NCI-H146 treated with DMSO at 0.1 percent for 48 hours (cell line): ENCODE data around the gene ATP13A1.
"Not testable (repeated sequence)": the region's sequence is repeated elsewhere in the genome, so short reads cannot be mapped to it uniquely, and the experiment has no call there.

Experiments used
- DNase-seq: peaks from one replicate; lab custom pipeline; 2025; ENCODE audit not compliant: unreplicated experiment; lab: John Stamatoyannopoulos, UW

Gene ATP13A1

DNA sequence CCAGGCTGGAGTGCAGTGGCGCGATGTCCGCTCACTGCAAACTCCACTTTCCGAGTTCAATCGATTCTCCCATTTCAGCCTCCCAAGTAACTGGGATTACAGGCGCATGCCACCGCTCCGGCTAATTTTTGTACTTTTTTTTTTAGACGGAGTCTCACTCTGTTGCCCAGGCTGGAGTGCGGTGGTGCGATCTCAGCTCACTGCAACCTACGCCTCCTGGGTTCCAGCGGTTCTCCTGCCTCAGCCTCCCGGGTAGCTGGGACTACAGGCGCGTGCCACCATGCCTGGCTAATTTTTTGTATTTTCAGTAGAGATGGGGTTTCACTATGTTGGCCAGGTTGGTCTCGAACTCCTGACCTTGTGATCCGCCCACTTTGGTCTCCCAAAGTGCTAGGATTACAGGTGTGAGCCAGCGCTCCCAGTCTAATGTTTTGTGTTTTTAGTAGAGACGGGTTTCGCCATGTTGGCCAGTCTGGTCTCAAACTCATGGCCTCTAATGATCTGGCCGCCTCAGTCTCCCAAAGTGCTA lies 2.0 kb upstream of the ATP13A1 start:
- not testable (repeated sequence) for DNase-seq

DNA sequence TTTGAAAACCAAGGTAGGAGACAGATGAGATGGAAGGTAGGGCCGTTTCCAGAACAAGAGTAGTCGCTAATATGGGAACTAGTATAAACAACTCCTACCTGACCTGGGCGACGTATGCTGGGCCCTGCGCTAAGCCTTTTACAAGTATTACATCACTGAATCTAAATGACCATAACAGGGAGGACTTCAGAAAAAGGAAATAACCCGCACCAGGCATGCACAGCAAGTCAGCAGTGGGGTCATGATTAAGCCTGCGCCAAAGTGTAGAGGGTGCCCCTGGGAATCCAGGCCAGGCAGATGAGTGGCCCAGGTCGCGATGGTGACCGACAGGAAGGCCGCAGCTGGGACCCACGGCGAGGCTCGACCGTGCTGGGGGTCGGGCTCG lies 613 bp downstream of the ATP13A1 start:
- no peak for DNase-seq

DNA sequence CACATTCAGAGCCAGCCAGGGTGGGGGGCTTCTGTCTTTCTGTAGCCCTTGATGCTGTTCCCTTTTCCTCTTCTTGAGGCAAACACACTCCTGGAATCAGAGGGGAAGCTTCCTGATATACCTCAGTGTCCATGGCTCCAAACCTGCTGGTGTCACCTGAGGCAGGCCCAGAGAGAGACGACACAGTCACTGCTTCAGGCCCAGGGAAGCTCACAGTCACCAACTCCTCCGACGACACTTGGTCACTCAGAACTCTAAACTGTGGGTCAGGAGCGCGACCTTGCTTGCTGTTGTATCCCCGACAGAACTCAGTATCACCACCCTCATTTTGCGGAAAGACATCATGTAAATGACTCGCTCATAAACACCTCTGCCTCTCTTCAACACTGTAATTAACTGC lies 1.1 kb downstream of the ATP13A1 start:
- DNase-seq, result no peak

DNA sequence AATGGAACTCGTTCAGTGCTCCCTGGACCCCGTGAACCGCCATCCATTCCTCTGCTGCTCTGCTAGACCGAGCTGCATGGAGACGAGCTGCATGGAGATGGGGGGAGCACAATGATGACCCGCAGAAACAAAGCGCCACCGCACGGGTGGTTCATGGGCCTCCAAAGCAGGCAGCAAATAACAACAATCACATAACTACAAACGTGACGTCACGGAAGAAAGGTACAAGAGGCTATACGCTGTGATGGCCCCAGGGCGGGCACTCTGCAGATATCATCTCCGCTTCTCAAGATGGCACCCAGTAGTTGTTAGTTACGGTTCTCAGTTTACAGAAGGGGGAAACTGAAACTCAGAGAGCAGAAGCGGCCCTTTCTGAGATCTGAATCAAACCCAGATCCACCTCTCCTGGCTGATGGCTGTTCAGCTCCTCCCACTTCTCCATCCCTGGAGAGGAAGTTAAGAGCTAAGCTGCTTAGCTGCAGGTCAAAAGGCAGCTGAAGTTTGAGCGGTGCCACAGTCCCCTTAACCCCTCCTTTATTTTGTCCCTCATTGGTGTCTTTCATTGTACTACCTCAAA lies 1.7 kb downstream of the ATP13A1 start:
- no peak for DNase-seq

DNA sequence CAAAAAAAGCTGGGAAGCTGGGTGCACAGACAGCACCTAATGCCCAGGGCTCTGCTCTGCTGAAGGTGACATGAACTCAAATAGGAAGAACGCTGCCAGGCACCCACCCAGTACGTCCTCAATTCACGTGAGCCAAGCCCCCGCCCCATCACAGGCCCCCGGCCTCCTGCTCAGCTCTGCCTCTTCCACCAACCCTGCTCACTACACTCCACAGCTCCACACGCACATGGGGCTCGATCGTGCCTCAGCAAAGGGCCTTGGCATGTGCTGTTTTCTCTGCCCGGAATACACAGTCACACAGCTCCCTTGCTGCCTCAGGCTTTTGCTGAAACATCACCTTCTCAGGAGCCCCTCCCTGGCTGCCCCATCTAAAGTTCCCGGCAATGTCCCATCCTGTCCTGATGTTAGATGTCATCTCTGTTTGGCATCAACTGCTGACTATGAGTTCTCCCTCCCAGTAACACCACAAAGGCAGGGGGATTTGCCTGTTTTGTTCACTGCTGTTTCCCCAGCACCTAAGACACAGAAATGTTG lies 2.3 kb downstream of the ATP13A1 start:
- DNase-seq, result no peak

DNA sequence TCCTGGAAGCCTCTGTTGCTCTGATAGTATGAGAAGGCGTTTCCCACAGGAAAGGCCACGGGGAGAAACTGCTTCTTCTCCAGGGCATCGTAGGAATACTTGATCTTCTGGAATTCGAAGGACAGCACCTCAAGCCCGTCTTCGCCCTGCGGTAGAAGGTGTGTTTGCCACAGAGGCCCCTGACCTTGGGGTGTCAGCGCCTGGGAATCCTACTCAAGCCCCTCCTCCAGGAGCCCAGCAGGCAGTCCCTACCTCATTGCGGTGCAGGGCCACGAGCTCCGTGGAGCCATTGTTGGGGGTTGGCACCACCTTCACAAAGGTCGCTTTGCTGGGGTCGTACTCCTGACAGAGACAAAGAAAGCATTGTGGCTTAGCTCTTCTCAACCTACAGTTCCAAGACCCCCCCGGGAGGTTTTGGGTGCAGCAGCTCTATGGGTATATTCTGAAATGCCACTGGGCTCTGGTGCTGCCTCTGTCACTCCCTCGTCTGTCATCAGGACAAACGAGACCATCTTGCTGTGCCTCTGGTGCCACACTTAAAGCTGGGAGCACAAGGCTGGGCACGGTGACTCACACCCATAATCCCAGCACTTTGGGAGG lies 3.7 kb downstream of the ATP13A1 start:
- no peak for DNase-seq

DNA sequence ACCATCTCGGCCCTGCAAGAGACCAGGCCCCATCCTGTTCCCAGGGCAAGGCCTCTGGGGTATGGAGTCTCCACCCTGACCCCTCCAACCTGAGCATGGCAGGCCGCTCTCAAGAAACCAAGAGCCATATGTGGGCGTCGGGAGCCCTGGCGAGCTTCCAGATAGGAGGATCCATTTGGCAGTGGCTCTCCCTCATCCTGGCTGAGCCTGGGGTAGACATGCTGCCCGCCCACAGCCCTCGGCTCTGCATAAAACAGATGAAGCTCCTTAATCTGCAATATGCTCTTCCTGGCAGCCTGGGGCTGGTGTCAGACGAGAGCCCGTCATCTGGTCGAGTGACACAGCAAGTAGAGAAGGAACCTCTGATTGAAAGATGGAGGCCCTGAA lies 6.1 kb downstream of the ATP13A1 start:
- DNase-seq, result no peak

DNA sequence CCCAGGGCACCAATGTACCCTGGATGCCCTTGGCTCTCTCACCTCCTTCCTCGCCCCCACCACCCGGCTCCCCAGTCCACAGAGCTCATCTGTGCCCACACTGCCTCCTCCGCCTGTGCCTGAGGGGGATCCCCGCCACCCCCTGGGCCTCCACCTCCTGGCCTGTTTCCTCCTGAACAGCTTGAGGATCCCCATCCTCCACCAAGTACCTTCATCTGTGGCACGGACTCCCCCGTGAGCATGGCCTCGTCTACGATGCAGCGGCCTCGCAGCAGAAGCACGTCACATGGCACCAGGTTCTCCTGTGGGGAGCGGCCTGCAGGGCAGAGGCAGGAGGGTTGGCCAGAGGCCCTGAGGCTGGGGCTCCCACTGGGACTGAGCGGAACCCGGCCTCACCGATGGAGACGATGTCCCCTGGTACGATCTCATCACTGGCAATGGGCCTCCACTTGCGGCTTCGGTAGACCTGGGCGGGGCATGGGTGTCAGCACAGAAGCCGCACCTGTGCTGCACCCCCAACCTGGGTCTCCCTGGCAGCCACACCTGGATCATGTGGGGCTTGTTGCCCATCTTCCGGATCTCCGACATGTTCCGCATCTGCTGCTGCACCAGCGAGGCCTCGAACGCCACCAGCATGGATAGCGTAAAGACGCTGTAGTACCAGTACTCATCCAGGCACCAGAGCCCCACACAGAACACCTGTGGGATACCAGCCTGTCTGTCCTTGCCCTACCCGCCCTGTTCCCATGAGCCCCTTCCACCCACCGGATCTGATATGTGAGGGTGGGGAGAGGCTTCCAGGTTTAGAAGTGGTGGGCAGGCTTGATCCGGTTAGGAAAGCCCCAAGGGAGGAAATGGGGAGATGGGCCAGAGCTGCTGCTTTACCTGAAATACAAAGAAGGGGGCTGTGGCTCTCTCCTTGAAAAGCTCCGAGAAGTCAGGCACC lies 6.8 kb downstream of the ATP13A1 start:
- no peak for DNase-seq

DNA sequence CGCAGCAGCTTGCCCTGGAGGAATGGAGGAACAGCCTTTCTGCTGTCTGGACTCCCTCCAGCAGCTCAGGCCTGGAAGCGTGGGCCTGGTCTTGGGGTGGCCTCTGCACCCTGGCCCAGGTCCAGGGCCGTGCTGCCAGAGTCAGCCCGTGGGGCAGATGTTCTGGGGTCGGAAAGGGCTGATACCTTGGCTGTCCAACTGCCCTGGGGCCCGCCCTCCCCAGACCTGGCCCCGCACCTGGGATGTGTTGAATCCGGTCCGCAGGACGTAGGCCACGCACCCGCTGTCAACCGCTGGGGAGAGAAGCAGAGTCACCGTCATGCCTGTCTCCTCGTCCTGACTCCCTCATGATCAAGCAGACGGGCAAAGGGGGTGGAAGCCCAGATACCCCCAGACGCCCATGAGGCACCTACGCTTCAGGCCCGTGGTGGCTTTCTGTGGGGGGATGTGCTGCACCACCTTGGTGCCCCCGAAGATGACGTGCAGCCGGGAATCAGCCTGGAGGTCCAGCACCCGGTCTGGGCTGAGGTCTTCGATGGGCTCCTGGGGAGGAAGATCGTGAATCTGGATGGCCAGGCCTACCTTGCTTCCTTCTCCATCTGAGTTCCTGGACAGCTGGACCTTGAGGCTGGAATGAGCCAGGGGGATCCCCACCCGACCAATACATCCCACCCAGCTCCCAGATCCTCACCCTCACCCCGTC lies 7.7 kb downstream of the ATP13A1 start:
- DNase-seq, result no peak

DNA sequence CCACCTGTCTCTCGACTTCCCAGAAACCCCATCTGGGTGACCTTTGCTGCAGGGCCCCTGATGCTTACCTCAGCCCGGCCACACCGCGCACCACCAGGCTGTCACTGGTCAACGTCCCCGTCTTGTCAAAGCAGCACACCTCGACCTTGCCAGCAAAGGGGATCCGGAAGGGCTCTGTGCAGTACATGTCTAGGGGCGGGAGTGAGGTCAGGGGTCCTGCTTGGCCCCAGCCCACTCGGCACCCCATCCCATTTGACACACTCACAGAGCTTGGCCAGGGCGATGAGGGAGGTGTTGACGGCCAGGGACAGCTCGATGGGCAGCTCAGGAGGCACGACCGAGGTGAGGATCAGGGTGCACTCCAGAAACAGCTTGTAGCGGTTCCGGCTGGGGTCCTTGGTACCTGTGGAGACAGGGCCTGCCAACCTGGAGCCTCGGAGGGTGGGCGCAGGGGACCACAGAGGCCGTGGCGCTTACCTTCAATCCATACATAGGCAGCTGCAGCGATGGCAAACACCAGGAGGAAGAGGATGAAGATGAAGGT lies 8.4 kb downstream of the ATP13A1 start:
- DNase-seq, result no peak

DNA sequence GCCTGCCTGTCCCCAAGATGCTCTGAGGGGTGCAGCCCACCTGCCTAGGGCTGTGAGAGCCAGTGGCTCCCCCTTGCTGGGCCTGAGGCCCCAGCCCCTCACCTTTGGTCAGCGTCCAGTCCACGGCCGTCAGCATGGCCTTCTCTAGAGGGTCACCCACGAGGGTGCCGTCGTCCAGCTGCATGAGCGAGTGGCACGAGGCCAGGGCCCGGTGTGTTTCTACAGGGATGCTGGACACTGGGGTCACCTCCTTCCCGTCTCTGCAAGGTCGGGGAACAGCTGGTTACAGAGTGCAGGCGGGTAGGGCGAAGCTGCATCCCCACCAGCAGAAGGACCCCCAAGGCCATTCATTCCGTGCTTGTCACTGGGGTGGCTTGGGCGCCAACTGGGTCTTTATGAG lies 9.0 kb downstream of the ATP13A1 start:
- no peak for DNase-seq

DNA sequence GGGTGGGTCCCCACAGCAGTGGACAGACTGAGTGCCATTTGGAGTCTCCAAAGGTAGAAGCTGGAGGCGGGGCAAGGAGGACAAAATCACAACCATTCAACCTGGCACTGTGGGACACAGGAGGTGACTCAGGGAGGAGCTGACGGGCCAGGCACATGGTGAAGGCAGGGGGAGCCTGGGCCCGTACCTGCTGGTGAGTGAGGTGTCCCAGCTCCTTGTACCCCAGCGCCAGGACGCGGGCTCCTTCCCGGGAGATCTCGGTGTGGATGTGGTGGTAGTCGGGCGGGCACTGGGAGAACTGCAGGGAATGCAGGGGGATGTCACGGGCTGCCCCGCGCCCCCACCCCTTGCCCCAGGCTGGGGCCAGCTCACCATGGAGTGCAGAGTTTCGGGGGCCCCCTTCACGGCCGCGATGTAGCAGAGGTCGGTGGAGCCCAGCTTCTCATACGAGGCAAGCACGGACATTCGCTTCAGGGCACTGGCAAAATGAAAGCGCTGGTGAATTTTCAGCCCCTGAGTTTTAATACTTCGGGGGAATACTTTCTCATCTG lies 9.8 kb downstream of the ATP13A1 start:
- no peak for DNase-seq

DNA sequence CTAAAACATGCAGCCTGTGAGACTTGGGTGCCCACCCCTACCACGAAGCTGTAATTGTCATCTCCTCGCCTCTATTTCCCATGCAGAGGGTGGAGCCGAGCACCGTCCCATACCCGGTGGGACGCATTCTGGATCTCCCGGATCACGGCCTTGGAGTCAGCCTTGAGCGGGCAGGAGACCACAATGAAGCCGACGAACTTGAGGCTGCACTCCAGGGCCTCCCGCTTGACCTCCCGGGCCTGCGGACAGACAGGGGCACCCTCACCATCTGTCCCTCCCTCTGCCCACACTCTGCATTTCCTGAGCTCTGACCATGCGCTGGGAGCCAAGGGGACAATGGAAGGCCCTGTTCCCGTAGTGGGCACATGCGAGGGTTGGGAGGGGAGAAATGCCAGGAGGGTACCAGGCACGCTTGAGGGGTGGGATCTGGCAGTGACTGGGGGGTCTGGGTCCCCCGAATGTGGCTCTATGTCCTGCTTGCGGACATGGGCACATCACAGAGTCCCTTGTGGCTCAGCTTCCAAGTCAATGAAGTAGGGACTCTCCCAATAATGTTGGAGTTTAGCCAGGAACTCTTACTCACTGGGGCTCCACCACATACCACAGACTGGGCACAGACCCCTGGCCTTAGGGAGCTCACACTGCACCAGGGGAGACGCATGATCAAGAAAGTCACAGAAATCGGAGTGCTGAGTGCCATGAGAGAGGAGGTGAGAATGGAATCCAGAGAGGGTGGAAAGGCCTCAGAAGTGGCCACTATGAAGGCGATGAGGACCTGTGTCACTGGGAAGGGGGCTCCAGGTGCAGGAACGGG lies 10.8 kb downstream of the ATP13A1 start:
- DNase-seq, result no peak

DNA sequence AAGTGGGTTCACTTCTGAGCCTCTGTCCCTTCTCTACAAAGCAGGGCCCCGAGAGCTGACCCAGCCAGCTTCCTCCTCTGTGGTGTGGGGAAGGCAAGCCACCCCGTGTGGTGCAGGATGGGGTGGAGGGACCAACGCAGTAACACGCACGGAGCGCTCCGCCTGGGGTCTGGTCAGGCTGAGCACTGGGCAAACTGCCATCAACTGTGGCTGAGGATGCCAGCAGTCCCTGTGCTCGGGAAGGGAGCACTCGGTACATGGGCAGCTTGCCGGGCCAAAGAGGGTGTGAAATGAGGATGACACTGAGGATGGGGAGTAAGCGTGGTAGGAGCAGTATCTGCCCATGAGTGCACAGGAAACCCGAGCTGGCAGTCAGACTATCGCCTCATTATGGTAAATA lies 12.4 kb downstream of the ATP13A1 start:
- no peak for DNase-seq

DNA sequence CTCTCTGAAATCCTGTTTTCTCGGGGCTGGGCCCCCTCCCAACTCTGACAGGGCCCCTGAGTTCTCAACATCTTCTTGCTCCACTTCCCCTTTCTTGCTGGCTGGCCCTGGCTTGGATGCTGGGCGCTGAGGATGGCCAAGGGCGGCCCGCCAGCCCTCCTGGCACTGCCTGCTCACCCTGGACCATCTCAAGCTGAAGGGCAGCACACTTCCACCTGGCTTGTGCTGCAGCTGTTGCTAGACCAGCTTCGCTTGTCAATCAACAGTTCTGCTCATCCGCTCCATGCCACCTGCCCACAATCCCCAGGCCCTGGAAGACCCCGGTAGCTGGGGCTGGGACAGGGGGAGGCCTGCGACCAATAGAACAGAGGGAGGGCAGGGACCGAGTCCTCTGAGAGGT lies 13.1 kb downstream of the ATP13A1 start:
- no peak for DNase-seq

DNA sequence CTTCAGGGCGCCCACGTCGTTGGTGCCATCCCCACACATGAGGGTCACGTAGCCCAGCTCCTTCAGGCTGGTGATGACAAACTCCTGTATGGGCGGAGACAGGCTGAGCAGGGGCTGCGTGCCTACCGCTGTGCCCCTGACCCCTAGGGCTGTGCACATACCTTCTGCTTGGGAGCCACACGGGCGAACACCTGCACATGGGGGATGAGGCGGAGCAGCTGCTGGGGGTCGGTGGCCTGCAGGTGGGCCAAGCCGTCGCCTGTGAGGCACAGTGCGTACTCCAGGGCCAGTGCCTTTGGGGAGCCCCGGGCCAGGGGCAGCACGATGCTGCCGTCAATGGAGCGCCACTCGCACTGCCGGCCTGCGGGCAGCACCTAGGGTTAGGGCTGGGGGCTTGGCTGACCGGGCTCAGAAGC lies 13.9 kb downstream of the ATP13A1 start:
- DNase-seq, result no peak

DNA sequence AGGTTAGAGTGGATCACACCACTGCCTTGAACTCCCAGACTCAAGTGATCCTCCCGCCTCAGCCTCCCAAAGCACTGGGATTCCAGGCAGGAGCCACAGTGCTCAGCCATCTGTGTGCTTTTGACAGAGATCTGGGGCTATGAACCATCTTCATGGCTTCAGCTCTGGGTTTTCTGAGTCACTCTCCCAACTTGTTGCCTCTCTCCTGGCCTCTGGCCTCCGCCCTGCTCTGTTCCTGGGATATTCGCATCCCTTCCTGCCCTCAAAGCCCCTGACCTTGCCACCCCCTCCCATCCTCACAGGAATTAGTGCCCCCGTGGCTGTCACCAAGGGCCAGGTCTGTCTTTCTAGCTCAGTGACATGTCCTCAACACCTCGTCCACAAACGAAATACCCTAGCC lies 14.3 kb downstream of the ATP13A1 start:
- no peak for DNase-seq

DNA sequence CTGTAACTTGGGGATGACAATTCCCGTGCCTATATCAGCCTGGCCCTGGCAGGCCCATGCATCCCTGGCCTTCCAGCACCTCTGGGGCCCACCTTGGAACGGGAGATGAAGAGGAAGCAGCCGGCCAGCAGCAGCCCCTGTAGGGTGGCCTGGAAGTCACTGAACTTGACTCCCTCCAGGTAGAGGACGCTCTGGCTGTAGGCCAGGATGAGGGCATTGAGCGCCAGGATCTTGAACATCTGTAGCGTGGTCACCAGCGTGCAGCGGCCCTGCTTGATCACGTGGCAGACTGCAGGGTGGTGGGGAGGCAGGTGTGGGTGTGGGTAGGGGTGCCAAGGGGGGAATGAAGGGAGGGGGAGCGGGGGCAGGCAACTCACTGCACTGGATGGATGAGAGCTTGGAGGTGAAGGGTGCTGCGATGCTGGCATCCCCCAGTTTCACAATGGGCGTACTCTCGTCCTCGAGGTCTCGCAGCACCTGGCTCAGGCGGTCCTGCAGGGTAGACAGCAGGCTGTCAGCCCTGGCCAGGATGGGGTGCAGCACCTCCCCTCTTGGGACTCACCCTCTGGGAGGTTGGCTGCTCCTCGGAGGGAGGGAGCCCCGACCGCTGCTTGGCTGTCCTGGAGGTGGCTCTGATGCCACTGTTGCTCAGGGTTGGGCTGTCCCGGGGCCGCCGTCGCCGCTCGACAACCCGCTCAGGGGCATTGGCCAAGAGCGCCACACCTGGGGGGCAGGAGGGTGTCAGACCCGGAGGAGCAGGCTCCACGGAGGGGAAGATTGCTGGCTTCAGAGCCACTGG lies 16.2 kb downstream of the ATP13A1 start:
- no peak for DNase-seq
